B cell (primary cell): ENCODE data around the gene GLG1. TPM values are rescaled to one million over a fixed set of nuclear protein-coding genes. Genes with fewer than 3 reads are reported as not detected.

Experiments used
- ATAC-seq: fragments of 200-7000 bp; cut with Tn5 transposase; one replicate; pipeline ENCODE4 v1.10.0; 2021; ENCODE audit warnings: low read depth, mild to moderate bottlenecking, moderate number of reproducible peaks, moderate library complexity
- CTCF ChIA-PET: fragments of 350-600 bp; sonication (Branson Sonifier 250); formaldehyde crosslinking; loops from one replicate; lab custom pipeline; 2021; ENCODE audit warnings: antibody characterized with exemption, inconsistent platforms; lab: Charles Lee
- POLR2A ChIA-PET: fragments of 350-600 bp; sonication (Branson Sonifier 250); formaldehyde crosslinking; loops from one replicate; lab custom pipeline; 2021; ENCODE audit warnings: antibody characterized with exemption; lab: Charles Lee
- DNase-seq: peaks from one replicate; pipeline ENCODE4 v3.0.0; 2013
- H2AFZ ChIP-seq: 2 replicates; pipeline ENCODE4 v1.6.1; 2012; ENCODE audit warnings: mild to moderate bottlenecking, low read depth, low read length; ENCODE audit not compliant: insufficient read depth, poor library complexity, severe bottlenecking
- H3K27ac ChIP-seq, 2 donors: 1 replicate in 1 of 2; 2 replicates in 1 of 2; pipeline ENCODE4 v1.5.1; 2012 to 2013; ENCODE audit warnings: low read length in 2 of 2, mild to moderate bottlenecking in 2 of 2, moderate library complexity in 1 of 2
- H3K27me3 ChIP-seq, 4 experiments: fragments of 200-600 bp in 1 of 4; sonication (generic) in 1 of 4; replicated peaks in 1 of 4; 1 replicate in 2 of 4; 2 replicates in 2 of 4; pipeline versions ENCODE4 v1.6.1 to v1.7.0; 2013 to 2016; ENCODE audit warnings: low read length in 3 of 4, mild to moderate bottlenecking in 2 of 4, mixed read lengths in 1 of 4, moderate library complexity in 1 of 4; ENCODE audit not compliant: insufficient read depth in 4 of 4, control insufficient read depth in 3 of 4; ENCODE audit errors: control extremely low read depth in 1 of 4
- H3K36me3 ChIP-seq, 2 experiments: replicated peaks in 1 of 2; 1 replicate in 1 of 2; 2 replicates in 1 of 2; pipeline versions ENCODE4 v1.6.1 to v1.7.1; 2013; ENCODE audit warnings: low read length in 1 of 2; ENCODE audit not compliant: insufficient read depth in 2 of 2, control insufficient read depth in 1 of 2; ENCODE audit errors: control extremely low read depth in 1 of 2, extremely low read depth in 1 of 2
- H3K4me1 ChIP-seq, 2 donors: fragments of 200-600 bp in 1 of 2; sonication (generic) in 1 of 2; 1 replicate in 1 of 2; 2 replicates in 1 of 2; pipeline versions ENCODE4 v1.5.1 to v1.6.1; 2013 to 2017; ENCODE audit warnings: low read length in 2 of 2; ENCODE audit not compliant: control insufficient read depth in 2 of 2, insufficient read depth in 2 of 2
- H3K4me2 ChIP-seq: replicated peaks from 2 replicates; pipeline ENCODE3; 2012; ENCODE audit warnings: mild to moderate bottlenecking, low read depth, low read length; ENCODE audit not compliant: poor library complexity, severe bottlenecking
- H3K4me3 ChIP-seq, 5 experiments: fragments of 200-600 bp in 1 of 5; sonication (generic) in 1 of 5; 1 replicate in 3 of 5; 2 replicates in 2 of 5; pipeline versions ENCODE4 v1.5.1 to v1.7.0; 2011 to 2016; ENCODE audit warnings: low read length in 4 of 5, mild to moderate bottlenecking in 4 of 5, low read depth in 2 of 5, control low read depth in 1 of 5, moderate library complexity in 1 of 5; ENCODE audit not compliant: insufficient read depth in 1 of 5; ENCODE audit errors: control extremely low read depth in 1 of 5, extremely low read depth in 1 of 5
- H3K79me2 ChIP-seq: fragments of 200-600 bp; sonication (generic); one replicate; pipeline ENCODE4 v1.6.0; 2016; ENCODE audit warnings: low read length; ENCODE audit not compliant: control insufficient read depth, insufficient read depth
- H3K9ac ChIP-seq: fragments of 200-600 bp; sonication (generic); 2 replicates; pipeline ENCODE4 v1.6.1; 2017; ENCODE audit warnings: mild to moderate bottlenecking, low read length, moderate library complexity
- H3K9me3 ChIP-seq, 3 donors: one replicate each; pipeline versions ENCODE4 v1.6.1 to v1.7.1; 2013; ENCODE audit warnings: low read length in 2 of 3; ENCODE audit not compliant: control insufficient read depth in 2 of 3, insufficient read depth in 1 of 3; ENCODE audit errors: control extremely low read depth in 1 of 3
- H4K20me1 ChIP-seq: 2 replicates; pipeline ENCODE4 v1.6.0; 2012; ENCODE audit warnings: mild to moderate bottlenecking, low read length; ENCODE audit not compliant: insufficient read depth, control insufficient read depth, poor library complexity, severe bottlenecking
- H3K27ac Mint-ChIP-seq: one replicate; pipeline ENCODE4 v1.8.0; 2021; ENCODE audit warnings: mixed read lengths
- H3K27me3 Mint-ChIP-seq: one replicate; pipeline ENCODE4 v1.8.0; 2021; ENCODE audit warnings: mixed read lengths
- H3K4me1 Mint-ChIP-seq: one replicate; pipeline ENCODE4 v1.8.0; 2021; ENCODE audit warnings: mixed read lengths
- H3K4me3 Mint-ChIP-seq: one replicate; pipeline ENCODE4 v1.8.0; 2021; ENCODE audit warnings: mixed read lengths
- H3K9me3 Mint-ChIP-seq: one replicate; pipeline ENCODE4 v1.8.0; 2022; ENCODE audit warnings: mixed read lengths; ENCODE audit not compliant: insufficient read depth
- EZH2 ChIP-seq: IDR thresholded peaks from 2 replicates; pipeline ENCODE4 v1.6.1; 2012; ENCODE audit warnings: borderline replicate concordance, low read depth, mild to moderate bottlenecking, moderate library complexity, low read length; ENCODE audit not compliant: insufficient read depth, poor library complexity, severe bottlenecking
- WGBS: methylation state at CpG from one replicate; pipeline ENCODE4 v1.1.5; 2013; ENCODE audit warnings: missing lambda C conversion rate; ENCODE audit not compliant: insufficient coverage; 5-methylcytosine and 5-hydroxymethylcytosine counted together
- intact Hi-C: fragments of 100-400 bp; cut with micrococcal nuclease; formaldehyde crosslinking; loops from one replicate; pipeline ENCODE4 v1.10.0; 2022
- polyA plus RNA-seq: library from polyadenylated mRNA; depleted of rRNA; stranded (reverse); fragments of >200 nt; gene quantifications from 2 replicates; pipeline ENCODE4 v1.2.3, GENCODE V29; 2012
- total RNA-seq, 2 donors: library from RNA; stranded (reverse); fragments of 120-200 nt in 1 of 2; gene quantifications; 1 replicate in 1 of 2; 2 replicates in 1 of 2; pipeline versions ENCODE4 v1.2.3 to v1.2.4, GENCODE V29; 2013 to 2022
- TF ChIP-seq, protein P1 (sequence below): fragments of 200-600 bp; IDR thresholded peaks from one replicate; pipeline ENCODE4 v1.8.0; 2022; ENCODE audit warnings: antibody characterized with exemption, mild to moderate bottlenecking

GLG1 gene
- total and polyA plus RNA-seq, 2 donors (not counting 1 experiment from before 2014, with no cell fraction given) = 28.3 to 114 TPM

DNA sequence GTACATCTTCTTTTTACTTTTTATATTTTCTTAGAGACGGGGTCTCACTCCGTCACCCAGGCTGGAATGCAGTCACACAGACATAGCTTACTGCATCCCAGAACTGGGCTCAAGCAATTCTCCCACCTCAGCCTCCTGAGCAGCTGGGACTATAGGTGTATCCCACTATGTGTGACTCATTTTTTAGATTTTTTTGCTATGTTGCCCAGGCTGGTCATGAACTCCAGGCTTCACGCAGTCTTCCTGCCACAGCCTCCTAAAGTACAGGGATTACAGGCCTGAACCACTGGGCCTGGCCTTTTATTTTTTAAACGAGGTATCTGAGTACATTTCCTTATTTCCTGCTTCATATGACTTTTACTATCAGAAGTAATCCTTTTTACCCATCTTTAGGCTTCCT lies 48.0 kb downstream of the GLG1 start:
- H3K4me1 ChIP-seq = no peaks in the 10 kb centered on the region
- H3K79me2 ChIP-seq = peaks cover 69% of the 10 kb centered on the region
- intact Hi-C loops = no loop called here
- no peaks in the 10 kb centered on the region for H3K9me3 ChIP-seq
- H3K27me3 ChIP-seq = no peaks in the 10 kb centered on the region
- Mint-ChIP-seq H3K9me3 (no peaks in the 10 kb centered on the region), H3K27me3 (no peaks in the 10 kb centered on the region), H3K4me3 (no peak overlapping the region), H3K27ac (no peak overlapping the region), H3K4me1 (peaks cover 25% of the 10 kb centered on the region)
- peaks cover 4% of the 10 kb centered on the region in 2 experiments for H3K36me3 ChIP-seq
- no peak overlapping the region for H3K27ac ChIP-seq
- TF ChIP-seq EZH2 = no peak
- TF ChIP-seq, protein P1, sequence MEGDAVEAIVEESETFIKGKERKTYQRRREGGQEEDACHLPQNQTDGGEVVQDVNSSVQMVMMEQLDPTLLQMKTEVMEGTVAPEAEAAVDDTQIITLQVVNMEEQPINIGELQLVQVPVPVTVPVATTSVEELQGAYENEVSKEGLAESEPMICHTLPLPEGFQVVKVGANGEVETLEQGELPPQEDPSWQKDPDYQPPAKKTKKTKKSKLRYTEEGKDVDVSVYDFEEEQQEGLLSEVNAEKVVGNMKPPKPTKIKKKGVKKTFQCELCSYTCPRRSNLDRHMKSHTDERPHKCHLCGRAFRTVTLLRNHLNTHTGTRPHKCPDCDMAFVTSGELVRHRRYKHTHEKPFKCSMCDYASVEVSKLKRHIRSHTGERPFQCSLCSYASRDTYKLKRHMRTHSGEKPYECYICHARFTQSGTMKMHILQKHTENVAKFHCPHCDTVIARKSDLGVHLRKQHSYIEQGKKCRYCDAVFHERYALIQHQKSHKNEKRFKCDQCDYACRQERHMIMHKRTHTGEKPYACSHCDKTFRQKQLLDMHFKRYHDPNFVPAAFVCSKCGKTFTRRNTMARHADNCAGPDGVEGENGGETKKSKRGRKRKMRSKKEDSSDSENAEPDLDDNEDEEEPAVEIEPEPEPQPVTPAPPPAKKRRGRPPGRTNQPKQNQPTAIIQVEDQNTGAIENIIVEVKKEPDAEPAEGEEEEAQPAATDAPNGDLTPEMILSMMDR = no peak
- no peak overlapping the region for H3K4me2 ChIP-seq
- 100% methylated on average over 1 of the region's 4 CpGs for WGBS
- CTCF ChIA-PET = no interaction called here
- ATAC-seq (no peak), DNase-seq (no peak)
- POLR2A ChIA-PET = no interaction called here
- H2AFZ ChIP-seq = no peak overlapping the region
- H4K20me1 ChIP-seq = peaks cover 59% of the 10 kb centered on the region
- H3K9ac ChIP-seq = no peak overlapping the region
- H3K4me3 ChIP-seq = no peak overlapping the region

DNA sequence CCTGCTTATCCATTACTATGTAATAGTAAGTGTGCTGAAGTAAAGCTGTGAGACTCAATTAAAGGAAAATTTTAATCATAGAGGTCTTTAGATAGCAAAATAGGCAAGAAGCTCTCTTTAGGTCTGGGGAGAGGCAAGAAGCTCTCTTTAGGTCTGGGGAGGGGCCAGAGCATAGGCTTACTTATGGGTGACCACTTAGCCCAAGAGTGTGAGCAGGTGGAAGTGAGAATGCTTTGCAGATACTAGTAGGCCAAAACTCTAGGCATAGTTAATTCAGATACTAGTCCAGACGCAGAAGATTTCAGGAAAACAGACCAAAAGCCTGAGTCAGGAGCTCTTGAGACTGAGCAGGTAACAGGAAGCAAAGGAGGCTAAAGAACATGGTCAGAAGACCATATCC lies 49.6 kb downstream of the GLG1 start:
- no peak for DNase-seq
- Mint-ChIP-seq H3K27ac (no peak overlapping the region), H3K4me3 (no peak overlapping the region), H3K9me3 (no peaks in the 10 kb centered on the region), H3K4me1 (peaks cover 18% of the 10 kb centered on the region), H3K27me3 (no peaks in the 10 kb centered on the region)
- no peak for TF ChIP-seq EZH2
- WGBS = 86% methylated on average over 1 of the region's 1 CpG
- H4K20me1 ChIP-seq = peaks cover 44% of the 10 kb centered on the region
- ChIA-PET POLR2A (interaction anchor here (0.7 kb wide), 1 partner anchor 9 kb away, joined by 4 read pairs; no protein-coding TSS in a partner anchor), CTCF (interaction anchor here (0.6 kb wide), 1 partner anchor 163 kb away, joined by 4 read pairs; no protein-coding TSS in a partner anchor)
- H3K79me2 ChIP-seq = peaks cover 53% of the 10 kb centered on the region
- H2AFZ ChIP-seq = no peak overlapping the region
- peaks cover 0 to 2% of the 10 kb centered on the region in 2 experiments for H3K36me3 ChIP-seq
- H3K27ac ChIP-seq = no peak overlapping the region
- H3K4me3 ChIP-seq = no peak overlapping the region
- no peaks in the 10 kb centered on the region for H3K4me1 ChIP-seq
- no peak overlapping the region for H3K4me2 ChIP-seq
- intact Hi-C loops = no loop called here
- no peak overlapping the region for H3K9ac ChIP-seq
- no peaks in the 10 kb centered on the region for H3K27me3 ChIP-seq
- H3K9me3 ChIP-seq = no peaks in the 10 kb centered on the region
- ATAC-seq = no peak
